GM18858 (cell line): ENCODE data around the gene P2RX3.
"Not testable (repeated sequence)": the region's sequence is repeated elsewhere in the genome, so short reads cannot be mapped to it uniquely, and the experiment has no call there.

ENCODE experiments used
- ATAC-seq: cut with Tn5 transposase; IDR thresholded peaks from one replicate; pipeline ENCODE4 v1.9.1; 2021; ENCODE audit not compliant: unreplicated experiment

Gene P2RX3

GRCh38 chr11:57338142-57338541 is at the start of gene P2RX3:
TSS of gene P2RX3 (plus strand) at chr11:57338352. CDS start at chr11:57338551, 199 bp downstream.
- ATAC-seq: no peak

DNA sequence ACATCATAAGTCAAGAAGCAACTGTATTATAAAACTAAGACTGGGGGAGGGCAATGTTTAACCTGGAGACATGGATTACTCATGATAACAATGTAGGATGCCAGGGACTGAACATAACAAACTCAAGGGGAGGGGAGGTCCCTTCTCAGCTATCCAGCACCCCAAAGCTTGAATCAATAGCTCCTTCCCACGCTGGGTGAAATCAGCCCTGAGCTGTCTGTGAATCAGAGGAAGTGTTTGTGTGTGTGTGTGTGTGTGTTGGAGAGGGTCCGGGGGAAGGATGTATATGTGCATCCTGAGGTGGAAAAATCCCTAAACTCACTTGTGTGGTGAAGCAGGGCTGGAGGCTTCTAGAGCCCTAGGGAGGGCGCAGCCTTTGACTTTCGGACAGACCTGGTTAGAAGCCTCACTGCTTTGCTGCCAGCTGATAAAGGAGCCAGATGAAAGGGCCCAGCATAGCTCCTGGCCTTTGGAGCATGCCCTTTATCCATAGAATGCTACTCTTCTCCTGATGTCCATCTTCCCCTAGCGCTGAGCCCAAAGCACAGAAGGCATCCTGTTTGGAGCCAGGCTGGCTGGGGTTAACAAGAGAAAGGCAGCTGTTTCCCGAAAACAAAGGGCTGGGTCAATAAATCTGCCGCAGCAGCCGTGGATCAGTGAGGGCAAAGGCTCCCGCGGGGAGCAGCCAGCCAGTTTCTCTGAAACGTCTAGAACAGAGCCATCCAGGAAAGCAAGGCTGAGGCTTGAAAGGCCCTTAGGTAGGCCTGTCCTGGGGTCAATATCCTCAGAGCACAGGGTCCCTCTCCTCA is 49.2 kb upstream of the P2RX3 start:
- ATAC-seq: no peak

DNA sequence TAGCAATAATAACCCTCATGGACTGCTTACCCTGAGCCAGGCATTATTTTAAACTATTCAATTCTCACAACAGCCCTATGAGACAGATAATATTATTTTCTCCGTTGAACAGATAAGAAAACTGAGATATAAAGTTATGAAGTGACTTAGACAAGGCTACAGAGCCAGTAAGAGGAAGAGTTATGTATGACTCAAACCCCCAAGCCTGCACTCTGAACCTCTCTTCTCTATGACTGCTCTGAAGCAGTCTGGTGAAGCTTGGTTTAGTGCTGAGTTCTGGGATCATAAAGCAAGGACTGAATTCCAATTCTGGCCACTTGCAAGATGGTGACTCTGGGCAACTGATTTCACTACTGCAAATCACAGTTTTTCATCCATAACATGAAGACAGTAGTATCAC is 47.9 kb upstream of the P2RX3 start:
- ATAC-seq: no peak

- no peak for ATAC-seq
These were observed 43.7 kb upstream of the P2RX3 start for GRCh38 chr11:57294225-57295131.

GRCh38 chr11:57296205-57296604 is 41.9 kb upstream of the P2RX3 start:
- ATAC-seq: not testable (repeated sequence)

GRCh38 chr11:57297221-57297620 is 40.9 kb upstream of the P2RX3 start:
- no peak for ATAC-seq

DNA sequence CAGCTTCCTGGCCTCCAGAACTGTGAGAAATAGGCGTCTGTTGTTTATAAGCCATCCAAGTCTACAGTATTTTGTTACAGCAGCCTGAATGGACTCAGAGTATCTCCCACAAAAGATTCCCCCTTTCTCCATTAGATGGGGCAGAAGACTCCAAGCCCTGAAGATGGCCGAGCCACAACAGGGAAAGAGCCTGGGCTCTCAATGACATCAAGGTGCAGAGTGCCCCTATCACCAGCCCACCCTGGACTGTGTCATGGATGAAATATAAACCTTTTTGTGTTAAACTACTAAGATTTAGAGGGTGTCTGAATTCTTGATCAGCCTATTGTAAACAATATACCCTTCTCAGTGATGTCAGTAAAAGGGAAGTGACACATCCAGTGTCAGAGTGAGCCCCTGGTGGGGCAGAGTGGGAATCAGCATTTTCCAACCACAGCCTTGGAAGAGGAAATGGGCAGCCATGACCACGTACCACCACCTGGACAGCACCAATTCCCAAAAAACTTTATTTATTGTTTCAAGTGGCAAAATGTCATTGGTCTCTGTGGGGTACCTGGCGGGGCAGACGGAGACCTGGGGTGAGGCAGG is 38.9 kb upstream of the P2RX3 start:
- no peak for ATAC-seq

- no peak for ATAC-seq
These were observed 37.4 kb upstream of the P2RX3 start for GRCh38 chr11:57300785-57301184.

DNA sequence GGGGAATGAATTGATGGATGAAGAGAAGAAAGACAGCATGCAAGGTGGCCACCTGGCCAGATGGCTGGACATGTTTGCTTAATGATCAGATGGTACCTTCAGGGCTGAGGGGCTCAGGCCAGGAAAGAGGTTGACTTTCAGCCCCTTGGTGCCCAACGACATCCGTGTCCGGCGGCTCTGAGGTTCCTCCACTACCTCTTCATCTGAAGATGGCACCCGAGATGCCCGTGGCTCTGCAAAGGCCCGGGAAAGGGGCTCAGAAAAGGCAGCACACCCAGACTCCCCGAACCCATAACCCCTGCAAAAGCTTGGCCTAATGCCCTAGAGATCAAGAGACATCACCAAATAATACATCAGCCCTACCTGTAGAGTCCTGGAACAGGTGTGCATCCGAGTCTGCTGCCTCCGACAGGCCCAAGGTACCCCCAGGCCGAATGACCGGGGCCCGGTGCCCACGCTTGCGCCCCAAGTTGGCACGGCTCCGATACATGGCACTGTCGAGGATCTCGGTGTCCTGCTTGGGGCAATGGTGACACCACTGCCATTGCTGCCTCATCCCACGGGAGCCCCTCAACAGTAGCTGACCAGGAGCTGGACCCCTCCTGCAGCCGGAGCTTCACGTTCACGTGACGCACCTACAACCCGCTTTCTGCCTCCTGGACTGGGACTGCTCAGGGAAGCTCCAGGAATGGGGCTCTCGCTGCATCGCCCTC is 36.3 kb upstream of the P2RX3 start:
- no peak for ATAC-seq

GRCh38 chr11:57302489-57302888 is 35.7 kb upstream of the P2RX3 start:
- ATAC-seq: no peak

GRCh38 chr11:57303280-57303989 is 34.7 kb upstream of the P2RX3 start:
- ATAC-seq: no peak

DNA sequence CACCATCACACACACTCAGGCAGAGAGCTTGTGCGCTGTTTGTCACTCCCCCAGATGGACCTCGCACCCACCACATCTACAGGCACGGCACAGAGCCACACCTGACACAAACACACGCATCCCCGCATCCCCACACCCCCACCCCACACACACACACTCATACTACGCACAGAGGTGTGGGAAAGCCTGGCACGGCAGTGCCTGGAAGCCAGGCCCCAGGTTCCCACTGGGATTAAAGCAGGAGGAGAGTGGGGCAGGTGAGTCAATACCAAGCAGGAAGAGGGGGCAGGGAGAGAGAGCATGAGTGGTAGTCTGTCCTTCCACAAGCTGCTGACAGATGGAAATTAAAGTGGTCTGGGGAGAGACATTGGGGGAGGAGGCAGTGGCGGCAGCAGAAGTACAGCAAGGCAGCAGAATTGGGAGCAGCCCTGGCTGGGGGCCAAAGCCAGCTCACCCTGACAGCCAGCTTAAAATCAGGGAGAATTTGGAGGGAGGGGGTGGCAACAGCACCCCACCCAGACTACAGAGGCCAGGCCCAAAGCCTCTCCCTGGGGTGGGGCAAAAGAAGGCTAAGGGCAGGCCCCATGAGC is 34.1 kb upstream of the P2RX3 start:
- ATAC-seq: no peak

- ATAC-seq: no peak
These were observed 32.6 kb upstream of the P2RX3 start for GRCh38 chr11:57305523-57305922.

DNA sequence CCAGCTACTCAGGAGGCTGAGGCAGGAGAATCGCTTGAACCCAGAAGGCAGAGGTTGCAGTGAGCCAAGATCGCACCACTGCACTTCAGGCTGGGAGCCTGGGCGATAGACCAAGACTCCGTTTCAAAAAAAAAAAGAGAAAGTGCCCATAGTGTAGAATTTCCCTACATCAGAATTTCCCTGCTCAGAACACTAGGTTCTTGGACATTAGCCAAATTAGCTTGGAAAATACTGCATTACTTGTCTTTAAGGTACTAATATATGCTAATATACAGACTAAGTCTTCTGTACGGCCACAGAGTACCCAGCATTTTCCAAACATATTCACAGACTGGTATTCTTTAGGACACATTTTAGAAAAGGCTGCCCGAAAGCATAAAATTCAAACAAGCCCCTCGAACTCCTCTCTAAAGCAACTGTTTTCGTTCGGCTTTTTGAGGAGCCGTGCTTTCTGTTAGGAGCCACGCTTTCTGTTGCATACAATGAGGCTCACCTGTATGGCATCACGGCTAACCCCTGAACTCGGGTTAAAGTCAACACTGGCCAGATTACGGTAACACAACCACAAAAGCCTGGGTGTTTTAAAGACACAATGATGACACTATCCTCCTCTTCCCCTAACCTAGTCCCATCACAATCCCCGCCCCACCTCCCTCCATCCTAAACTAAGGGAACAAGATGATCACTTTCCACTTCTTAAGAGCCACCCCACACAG is 31.8 kb upstream of the P2RX3 start:
- no peak for ATAC-seq

DNA sequence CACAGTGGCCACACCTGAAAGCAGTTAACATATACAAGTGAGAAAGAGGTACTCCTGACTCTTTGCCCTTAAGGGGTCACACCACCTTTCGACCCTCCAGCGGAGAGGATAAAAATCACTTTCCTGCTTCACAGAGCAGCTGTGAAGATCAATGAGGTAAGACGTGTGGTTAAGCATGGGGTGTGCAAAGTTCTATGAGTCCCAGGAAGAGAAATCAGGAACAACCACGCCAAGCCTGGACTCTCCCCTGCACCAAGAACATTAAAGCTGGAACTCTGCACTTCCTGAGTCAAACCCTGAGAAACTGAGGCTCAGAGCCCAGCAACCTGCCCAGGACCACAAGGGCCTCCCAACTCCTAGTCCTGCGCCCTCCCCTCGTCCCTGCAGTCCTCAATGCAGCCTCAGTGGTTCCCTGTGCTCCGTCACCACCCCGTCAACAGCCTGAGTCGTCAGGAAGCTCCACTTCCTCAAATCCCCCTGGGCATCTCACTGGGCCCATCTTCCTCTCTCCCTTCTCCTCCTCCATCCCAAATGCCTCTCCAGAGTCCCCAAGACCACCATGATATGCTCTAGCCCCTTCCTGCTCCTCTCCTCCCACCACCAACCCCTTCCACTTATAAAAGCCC is 31.1 kb upstream of the P2RX3 start:
- no peak for ATAC-seq

- no peak for ATAC-seq
These were observed 30.4 kb upstream of the P2RX3 start for GRCh38 chr11:57307666-57308270.

DNA sequence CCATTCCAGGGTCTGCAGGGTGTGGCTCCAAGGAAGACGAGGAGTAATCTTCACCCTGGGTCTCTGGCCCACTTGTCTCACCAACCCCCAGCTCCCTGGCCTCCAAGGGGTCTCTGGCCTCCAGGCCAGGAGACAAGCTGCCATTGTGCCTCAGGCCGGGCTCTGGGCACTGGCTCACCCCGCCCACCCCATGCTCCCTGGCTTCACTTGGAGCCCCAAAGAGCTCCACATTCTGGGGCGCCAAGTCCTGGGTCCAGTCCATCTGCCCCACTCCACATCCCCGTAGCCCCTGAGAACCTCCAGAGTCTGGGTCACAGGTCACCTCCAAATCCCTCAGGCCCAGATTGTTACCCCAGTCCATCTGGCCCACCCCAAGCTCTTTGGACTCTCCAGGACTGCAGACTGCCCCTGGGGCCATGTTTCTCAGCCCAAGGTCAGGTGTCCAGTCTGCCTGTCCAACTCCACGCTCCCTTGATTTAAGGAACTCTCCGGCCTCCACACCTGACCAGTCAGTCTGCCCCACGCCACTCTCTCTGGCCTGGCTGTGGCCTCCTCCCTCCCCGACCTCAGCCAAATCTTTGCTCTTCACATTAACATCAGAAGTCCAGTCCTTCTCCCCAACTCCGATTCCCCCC is 29.6 kb upstream of the P2RX3 start:
- ATAC-seq: no peak
